Epidermal melanocyte (primary cell): Measurements from ENCODE around the gene GRID2IP.
"Not testable (repeated sequence)": the region's sequence is repeated elsewhere in the genome, so short reads cannot be mapped to it uniquely, and the experiment has no call there.

ENCODE experiments used
- DNase-seq: peaks from one replicate; pipeline ENCODE4 v3.0.0; 2011; ENCODE audit warnings: low spot score; ENCODE audit not compliant: insufficient read length

Gene GRID2IP

DNA sequence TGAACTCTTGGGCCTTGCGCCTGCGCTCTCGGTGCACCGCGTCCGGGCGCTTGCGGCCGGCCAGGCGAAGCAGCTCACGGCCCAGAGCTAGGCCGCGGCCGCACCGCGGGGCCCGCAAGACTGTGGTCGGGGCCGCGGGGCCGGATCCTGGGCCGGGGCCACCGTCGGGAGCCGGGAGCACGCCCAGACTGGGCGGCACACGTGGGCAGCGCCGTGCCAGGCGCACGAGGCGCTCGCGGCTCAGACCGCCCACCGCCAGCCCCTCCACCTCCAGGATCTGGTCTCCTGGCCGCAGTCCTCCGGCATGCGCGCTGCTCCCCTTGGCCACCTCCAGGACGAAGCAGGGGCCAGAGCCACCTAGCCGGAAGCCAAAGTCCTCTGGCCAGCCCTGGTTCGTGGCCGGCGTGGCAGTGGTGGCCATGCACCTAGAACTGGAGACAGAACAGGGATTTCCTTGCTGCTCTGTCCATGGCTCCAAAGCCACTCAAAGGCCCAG, at the start of gene GRID2IP:
Gene GRID2IP, minus strand, starts transcription at position 446 of the 496 bp plus-strand sequence. Its CDS starts 25 bp downstream, at position 421.
- no peak for DNase-seq

GRCh38 chr7:6600093-6600492, 48.8 kb upstream of the GRID2IP start:
- no peak for DNase-seq

DNA sequence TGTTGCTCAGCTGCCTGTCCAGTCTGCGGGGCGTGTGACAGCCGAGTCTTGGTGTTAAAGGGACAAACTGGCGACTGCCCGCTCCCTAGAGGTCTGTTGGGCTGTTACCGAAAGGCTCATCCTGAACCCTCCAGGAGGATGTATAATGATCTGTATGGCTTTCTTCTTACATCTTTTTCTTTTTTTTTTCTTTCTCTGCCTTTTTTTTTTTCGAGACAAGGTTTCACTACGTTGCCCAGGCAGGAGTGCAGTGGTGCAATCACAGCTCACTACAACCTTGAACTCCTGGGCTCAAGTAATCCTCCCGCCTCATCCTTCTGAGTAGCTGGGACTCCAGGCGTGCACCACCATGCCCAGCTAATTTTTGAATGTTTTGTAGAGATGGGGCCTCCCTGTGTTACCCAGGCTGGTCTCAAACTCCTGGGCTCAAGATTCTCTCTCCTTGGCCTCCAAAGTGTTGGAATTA, 39.4 kb upstream of the GRID2IP start:
- no peak for DNase-seq

DNA sequence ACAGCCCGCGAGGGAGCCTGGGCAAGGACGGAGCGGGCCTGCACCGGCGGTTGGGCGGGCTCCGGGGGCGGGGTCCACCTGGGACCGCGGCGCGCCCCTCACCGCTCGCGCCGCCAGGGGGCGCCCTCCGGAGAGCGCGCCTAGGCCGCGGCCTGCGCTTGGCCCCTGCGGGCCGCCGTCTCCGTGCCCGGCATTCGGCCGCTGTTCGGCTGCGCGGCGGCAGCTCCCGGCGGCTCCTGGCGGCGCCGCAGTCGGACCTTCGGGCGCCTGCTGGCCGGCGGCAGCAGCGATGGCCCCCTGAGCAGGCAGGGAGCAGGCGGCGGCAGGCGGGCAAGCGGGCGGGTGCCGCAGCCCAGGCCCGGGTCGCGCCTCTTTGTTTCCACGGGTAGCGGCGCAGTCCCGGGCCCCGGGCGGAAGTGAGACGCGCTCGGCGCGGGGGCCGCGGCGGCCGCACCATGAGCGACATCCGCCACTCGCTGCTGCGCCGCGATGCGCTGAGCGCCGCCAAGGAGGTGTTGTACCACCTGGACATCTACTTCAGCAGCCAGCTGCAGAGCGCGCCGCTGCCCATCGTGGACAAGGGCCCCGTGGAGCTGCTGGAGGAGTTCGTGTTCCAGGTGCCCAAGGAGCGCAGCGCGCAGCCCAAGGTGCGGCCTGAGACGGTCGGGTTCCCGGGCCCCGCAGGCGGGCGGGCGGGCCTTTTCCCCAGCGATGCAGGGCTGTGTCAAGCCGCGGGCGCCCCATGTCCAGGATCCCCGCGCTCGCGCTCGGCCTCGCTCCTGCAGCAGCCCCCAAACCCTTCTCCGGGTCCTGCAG, 38.8 kb upstream of the GRID2IP start, which contains the start of gene INTS15:
Gene INTS15, plus strand, starts transcription at position 193 of the 816 bp plus-strand sequence. Its CDS starts 263 bp downstream, at position 456.
- DNase-seq: peak; percentile 68

- DNase-seq: no peak
These were observed 38.0 kb upstream of the GRID2IP start for GRCh38 chr7:6589151-6589828.

DNA sequence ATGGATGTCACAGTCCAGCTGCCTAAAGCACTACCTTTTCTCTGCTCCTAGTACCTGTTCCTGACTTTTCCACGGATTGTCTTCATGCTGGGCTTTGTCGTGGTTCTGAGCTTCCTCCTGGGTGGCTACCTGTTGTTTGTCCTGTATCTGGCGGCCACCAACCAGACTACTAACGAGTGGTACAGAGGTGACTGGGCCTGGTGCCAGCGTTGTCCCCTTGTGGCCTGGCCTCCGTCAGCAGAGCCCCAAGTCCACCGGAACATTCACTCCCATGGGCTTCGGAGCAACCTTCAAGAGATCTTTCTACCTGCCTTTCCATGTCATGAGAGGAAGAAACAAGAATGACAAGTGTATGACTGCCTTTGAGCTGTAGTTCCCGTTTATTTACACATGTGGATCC, 37.3 kb upstream of the GRID2IP start:
- no peak for DNase-seq

GRCh38 chr7:6585746-6586432, 34.6 kb upstream of the GRID2IP start:
- DNase-seq: not testable (repeated sequence)

GRCh38 chr7:6579446-6579845, 28.2 kb upstream of the GRID2IP start:
- no peak for DNase-seq

GRCh38 chr7:6578114-6579084, 27.1 kb upstream of the GRID2IP start:
- DNase-seq: no peak

DNA sequence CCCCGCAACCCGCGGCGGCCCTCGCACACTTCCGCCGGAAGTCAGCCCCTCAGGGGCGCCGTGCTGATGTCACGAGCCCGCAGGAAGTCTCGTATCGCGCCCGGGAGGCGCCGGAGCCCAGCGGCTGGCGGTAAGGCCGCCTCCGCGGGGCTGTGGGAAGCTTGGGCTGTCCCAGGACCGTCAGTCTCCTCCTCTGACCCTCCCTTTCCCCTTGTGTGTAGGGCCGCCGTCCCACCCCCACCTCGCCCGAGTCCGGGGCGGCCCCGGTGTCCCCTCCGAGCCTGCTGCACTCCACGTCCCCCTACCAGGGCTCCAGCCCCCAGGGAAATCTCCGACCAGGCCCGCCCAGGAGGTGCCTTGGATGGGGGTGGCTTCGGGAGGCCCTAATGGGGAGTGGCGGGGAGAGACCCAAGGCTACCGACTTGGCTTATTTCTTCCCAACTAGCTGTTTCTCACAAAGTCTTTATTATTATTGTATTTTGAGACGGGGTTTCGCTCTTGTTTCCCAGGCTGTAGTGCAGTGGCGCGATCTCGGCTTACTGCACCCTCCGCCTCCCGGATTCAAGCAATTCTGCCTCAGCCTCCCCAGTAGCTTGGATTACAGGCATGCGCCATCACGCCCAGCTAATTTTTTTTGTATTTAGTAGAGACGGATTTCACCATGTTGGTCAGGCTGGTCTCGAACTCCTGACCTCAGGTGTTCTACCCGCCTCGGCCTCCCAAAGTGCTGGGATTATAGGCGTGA, 26.3 kb upstream of the GRID2IP start, which contains the start of gene ZDHHC4:
Gene ZDHHC4, plus strand, starts transcription at position 86 of the 745 bp plus-strand sequence. CDS start 3,108 bp downstream, outside the sequence.
- DNase-seq: peak; percentile 97

DNA sequence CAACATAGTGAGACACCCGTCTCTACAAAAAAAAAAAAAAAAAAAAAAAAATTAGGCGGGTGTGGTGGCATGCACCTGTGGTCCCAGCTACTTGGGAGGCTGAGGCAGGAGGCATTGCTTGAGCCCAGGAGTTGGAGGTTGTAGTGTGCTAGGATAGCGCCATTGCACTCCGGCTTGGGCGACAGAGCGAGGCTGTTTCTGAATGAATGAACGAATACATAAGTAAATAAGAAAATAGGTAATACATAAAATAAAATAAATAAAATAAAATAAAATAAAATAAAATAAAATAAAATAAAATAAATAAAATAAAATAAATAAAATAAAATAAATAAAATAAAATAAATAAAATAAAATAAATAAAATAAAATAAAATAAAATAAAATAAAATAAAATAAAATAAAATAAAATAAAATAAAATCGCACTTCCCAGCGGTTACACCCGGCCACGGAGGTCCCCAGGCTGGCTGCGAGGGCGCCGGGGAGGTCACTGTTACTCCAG, 25.7 kb upstream of the GRID2IP start:
- not testable (repeated sequence) for DNase-seq

- no peak for DNase-seq
These were observed 25.0 kb upstream of the GRID2IP start for GRCh38 chr7:6576024-6576866.

- no peak for DNase-seq
These were observed 24.2 kb upstream of the GRID2IP start for GRCh38 chr7:6575281-6576023.

DNA sequence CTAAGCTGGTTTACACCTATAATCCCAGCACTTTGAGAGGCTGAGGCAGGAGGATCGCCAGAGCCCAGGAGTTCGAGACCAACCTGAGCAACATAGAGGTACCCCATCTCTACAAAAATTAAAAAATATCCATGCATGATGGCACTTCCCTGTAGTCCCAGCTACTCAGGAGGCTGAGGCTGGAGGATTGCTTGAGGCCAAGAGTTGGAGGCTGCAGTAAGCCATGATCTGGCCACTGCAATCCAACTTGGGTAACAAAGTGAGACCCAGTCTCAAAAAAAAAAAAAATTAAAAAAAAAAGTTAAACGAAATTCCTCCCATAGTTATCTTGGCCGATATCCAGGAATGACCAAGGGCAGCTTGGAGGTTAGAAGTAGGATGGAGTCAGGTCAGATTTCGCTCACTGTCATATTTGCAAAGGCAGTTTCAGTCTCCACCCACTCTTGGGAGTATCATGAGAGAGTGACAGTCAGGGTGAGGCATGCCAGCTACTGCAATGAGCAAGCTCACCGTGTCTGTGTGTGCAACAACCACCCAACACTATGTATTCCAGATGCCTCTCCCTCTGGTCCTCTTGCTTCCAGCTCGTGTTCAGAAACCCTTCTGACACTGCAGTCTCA, 20.0 kb upstream of the GRID2IP start:
- DNase-seq: no peak

DNA sequence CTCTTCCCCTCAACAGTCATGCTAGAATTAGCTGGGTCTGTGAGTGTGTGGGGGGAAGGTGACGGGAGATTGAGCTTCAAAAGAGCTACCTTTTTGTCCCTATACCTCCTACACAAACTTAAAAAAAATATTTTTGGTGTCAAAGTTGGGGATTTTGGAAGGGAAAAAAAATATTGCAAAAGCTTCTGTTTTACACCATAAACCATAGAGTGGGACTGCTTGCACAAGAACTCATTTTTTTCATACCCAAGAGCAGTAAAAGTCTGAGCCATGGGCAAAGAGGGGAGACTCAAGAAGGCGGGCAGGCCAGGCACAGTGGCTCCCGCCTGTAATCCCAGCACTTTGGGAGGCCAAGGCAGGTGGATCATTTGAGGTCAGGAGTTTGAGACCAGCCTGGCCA, 16.6 kb upstream of the GRID2IP start:
- DNase-seq: no peak

GRCh38 chr7:6565655-6566054, 14.4 kb upstream of the GRID2IP start:
- no peak for DNase-seq
